Liver (tissue), 9 donors: ENCODE results near the gene CDH7. TPM values are rescaled to one million over a fixed set of nuclear protein-coding genes. Genes with fewer than 3 reads are reported as not detected.
A peak's percentile ranks its signal among the peaks of the same experiment; 100 is the strongest.

ENCODE experiments used
- DNase-seq: peaks from one replicate; pipeline ENCODE4 v3.0.0-alpha.2; 2017; ENCODE audit warnings: low spot score
- H3K27ac ChIP-seq, 2 donors: one replicate each; pipeline ENCODE4 v1.7.0; 2013; ENCODE audit warnings: inconsistent platforms in 2 of 2, low read length in 2 of 2, control low read depth in 1 of 2, low read depth in 1 of 2, mild to moderate bottlenecking in 1 of 2
- H3K27me3 ChIP-seq, 4 donors: one replicate each; pipeline versions ENCODE4 v1.6.1 to v1.7.0; 2013; ENCODE audit warnings: low read length in 3 of 4, inconsistent platforms in 1 of 4, mild to moderate bottlenecking in 1 of 4, moderate library complexity in 1 of 4; ENCODE audit not compliant: control insufficient read depth in 4 of 4, insufficient read depth in 4 of 4
- H3K36me3 ChIP-seq, 4 donors: one replicate each; pipeline versions ENCODE4 v1.6.1 to v1.7.0; 2013; ENCODE audit warnings: low read length in 3 of 4, mild to moderate bottlenecking in 3 of 4, low read depth in 1 of 4, moderate library complexity in 1 of 4; ENCODE audit not compliant: control insufficient read depth in 4 of 4, insufficient read depth in 3 of 4
- H3K4me1 ChIP-seq, 4 donors: one replicate each; pipeline versions ENCODE4 v1.6.1 to v1.7.0; 2013; ENCODE audit warnings: low read length in 3 of 4, mild to moderate bottlenecking in 3 of 4, moderate library complexity in 1 of 4; ENCODE audit not compliant: control insufficient read depth in 4 of 4, insufficient read depth in 4 of 4
- H3K4me3 ChIP-seq, 3 donors: one replicate each; pipeline versions ENCODE4 v1.6.1 to v1.7.0; 2013; ENCODE audit warnings: low read length in 3 of 3, control low read depth in 1 of 3, low read depth in 1 of 3, mild to moderate bottlenecking in 1 of 3
- H3K9ac ChIP-seq, 2 donors: one replicate each; pipeline ENCODE4 v1.7.0; 2013; ENCODE audit warnings: low read length in 2 of 2, mild to moderate bottlenecking in 2 of 2, moderate library complexity in 2 of 2, control low read depth in 1 of 2, low read depth in 1 of 2
- H3K9me3 ChIP-seq, 4 donors: one replicate each; pipeline versions ENCODE4 v1.6.1 to v1.7.0; 2013; ENCODE audit warnings: low read length in 3 of 4; ENCODE audit not compliant: control insufficient read depth in 4 of 4
- ATF3 ChIP-seq: IDR thresholded peaks from 2 replicates; pipeline ENCODE4 v1.6.1; 2016; ENCODE audit warnings: antibody characterized with exemption
- CTCF ChIP-seq: fragments of 150-350 bp; IDR thresholded peaks from 2 replicates; pipeline ENCODE4 v1.5.1; 2017; ENCODE audit warnings: improper control_type of control experiment, low read depth, low read length; ENCODE audit not compliant: missing input control
- EGR1 ChIP-seq, 2 donors: IDR thresholded peaks; 2 replicates each; pipeline ENCODE4 v1.6.1; 2016 to 2018; ENCODE audit warnings: antibody characterized with exemption in 2 of 2, low read depth in 2 of 2
- FOXA1 ChIP-seq: IDR thresholded peaks from 2 replicates; pipeline ENCODE4 v1.6.1; 2016; ENCODE audit warnings: antibody characterized with exemption
- FOXA2 ChIP-seq: IDR thresholded peaks from 2 replicates; pipeline ENCODE4 v1.6.1; 2016; ENCODE audit warnings: antibody characterized with exemption
- GABPA ChIP-seq, 2 donors: IDR thresholded peaks in 1 of 2; conservative IDR thresholded peaks in 1 of 2; 2 replicates each; pipeline ENCODE4 v1.6.1; 2016; ENCODE audit warnings: antibody characterized with exemption in 2 of 2, mild to moderate bottlenecking in 1 of 2, moderate library complexity in 1 of 2
- HNF4A ChIP-seq, 2 donors: conservative IDR thresholded peaks; 2 replicates each; pipeline ENCODE4 v1.6.1; 2016; ENCODE audit warnings: antibody characterized with exemption in 2 of 2, mild to moderate bottlenecking in 2 of 2
- HNF4G ChIP-seq: IDR thresholded peaks from 2 replicates; pipeline ENCODE4 v1.6.1; 2016; ENCODE audit warnings: antibody characterized with exemption
- JUND ChIP-seq, 2 donors: IDR thresholded peaks; 2 replicates each; pipeline ENCODE4 v1.6.1; 2016; ENCODE audit warnings: antibody characterized with exemption in 2 of 2
- MAX ChIP-seq: IDR thresholded peaks from 2 replicates; pipeline ENCODE4 v1.6.1; 2016; ENCODE audit warnings: antibody characterized with exemption
- NR2F2 ChIP-seq: IDR thresholded peaks from 2 replicates; pipeline ENCODE4 v1.6.1; 2016; ENCODE audit warnings: antibody characterized with exemption
- RAD21 ChIP-seq, 2 donors: IDR thresholded peaks; 2 replicates each; pipeline ENCODE4 v1.6.1; 2016; ENCODE audit warnings: antibody characterized with exemption in 2 of 2, mild to moderate bottlenecking in 2 of 2
- REST ChIP-seq: IDR thresholded peaks from 2 replicates; pipeline ENCODE4 v1.6.1; 2016; ENCODE audit warnings: antibody characterized with exemption, mild to moderate bottlenecking
- RXRA ChIP-seq, 2 donors: IDR thresholded peaks; 2 replicates each; pipeline ENCODE4 v1.6.1; 2017 to 2018; ENCODE audit warnings: antibody characterized with exemption in 2 of 2, mild to moderate bottlenecking in 1 of 2
- SP1 ChIP-seq: IDR thresholded peaks from 2 replicates; pipeline ENCODE4 v1.6.1; 2018; ENCODE audit warnings: antibody characterized with exemption, mild to moderate bottlenecking
- TAF1 ChIP-seq: conservative IDR thresholded peaks from 2 replicates; pipeline ENCODE4 v1.6.1; 2016; ENCODE audit warnings: antibody characterized with exemption, mild to moderate bottlenecking
- YY1 ChIP-seq: IDR thresholded peaks from 2 replicates; pipeline ENCODE4 v1.6.1; 2016; ENCODE audit warnings: antibody characterized with exemption, mild to moderate bottlenecking
- ZBTB33 ChIP-seq: IDR thresholded peaks from 2 replicates; pipeline ENCODE4 v1.6.1; 2016; ENCODE audit warnings: antibody characterized with exemption
- WGBS: extraction: QIAGEN DNeasy Blood & Tissue Kit; methylation state at CpG from one replicate; pipeline ENCODE4 v1.1.7; 2013; 5-methylcytosine and 5-hydroxymethylcytosine counted together
- polyA plus RNA-seq, 2 donors: library from polyadenylated mRNA; stranded (reverse) in 1 of 2; unstranded in 1 of 2; fragments of 200-250 nt in 1 of 2; fragments of >200 nt in 1 of 2; fragmentation: Nextera tagmentation in 1 of 2; extraction: Ambion mirVana in 1 of 2; gene quantifications; one replicate each; pipeline versions ENCODE4 v1.2.1 to v1.2.3, GENCODE V29; 2013 to 2015
- total RNA-seq, 2 donors: library from RNA; depleted of rRNA; stranded (reverse); fragments of >200 nt; gene quantifications; one replicate each; pipeline ENCODE4 v1.2.3, GENCODE V29; 2014
- donor health status: healthy.
- donor health status: healthy.
- donor health status: healthy.
- donor health status: healthy.
- donor health status: healthy.

The CDH7 gene, protein sequence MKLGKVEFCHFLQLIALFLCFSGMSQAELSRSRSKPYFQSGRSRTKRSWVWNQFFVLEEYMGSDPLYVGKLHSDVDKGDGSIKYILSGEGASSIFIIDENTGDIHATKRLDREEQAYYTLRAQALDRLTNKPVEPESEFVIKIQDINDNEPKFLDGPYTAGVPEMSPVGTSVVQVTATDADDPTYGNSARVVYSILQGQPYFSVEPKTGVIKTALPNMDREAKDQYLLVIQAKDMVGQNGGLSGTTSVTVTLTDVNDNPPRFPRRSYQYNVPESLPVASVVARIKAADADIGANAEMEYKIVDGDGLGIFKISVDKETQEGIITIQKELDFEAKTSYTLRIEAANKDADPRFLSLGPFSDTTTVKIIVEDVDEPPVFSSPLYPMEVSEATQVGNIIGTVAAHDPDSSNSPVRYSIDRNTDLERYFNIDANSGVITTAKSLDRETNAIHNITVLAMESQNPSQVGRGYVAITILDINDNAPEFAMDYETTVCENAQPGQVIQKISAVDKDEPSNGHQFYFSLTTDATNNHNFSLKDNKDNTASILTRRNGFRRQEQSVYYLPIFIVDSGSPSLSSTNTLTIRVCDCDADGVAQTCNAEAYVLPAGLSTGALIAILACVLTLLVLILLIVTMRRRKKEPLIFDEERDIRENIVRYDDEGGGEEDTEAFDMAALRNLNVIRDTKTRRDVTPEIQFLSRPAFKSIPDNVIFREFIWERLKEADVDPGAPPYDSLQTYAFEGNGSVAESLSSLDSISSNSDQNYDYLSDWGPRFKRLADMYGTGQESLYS
- total RNA-seq = under 1 TPM in 1 of 2 donors, not detected in 1; under 0.01 TPM
- polyA plus RNA-seq = not detected

DNA sequence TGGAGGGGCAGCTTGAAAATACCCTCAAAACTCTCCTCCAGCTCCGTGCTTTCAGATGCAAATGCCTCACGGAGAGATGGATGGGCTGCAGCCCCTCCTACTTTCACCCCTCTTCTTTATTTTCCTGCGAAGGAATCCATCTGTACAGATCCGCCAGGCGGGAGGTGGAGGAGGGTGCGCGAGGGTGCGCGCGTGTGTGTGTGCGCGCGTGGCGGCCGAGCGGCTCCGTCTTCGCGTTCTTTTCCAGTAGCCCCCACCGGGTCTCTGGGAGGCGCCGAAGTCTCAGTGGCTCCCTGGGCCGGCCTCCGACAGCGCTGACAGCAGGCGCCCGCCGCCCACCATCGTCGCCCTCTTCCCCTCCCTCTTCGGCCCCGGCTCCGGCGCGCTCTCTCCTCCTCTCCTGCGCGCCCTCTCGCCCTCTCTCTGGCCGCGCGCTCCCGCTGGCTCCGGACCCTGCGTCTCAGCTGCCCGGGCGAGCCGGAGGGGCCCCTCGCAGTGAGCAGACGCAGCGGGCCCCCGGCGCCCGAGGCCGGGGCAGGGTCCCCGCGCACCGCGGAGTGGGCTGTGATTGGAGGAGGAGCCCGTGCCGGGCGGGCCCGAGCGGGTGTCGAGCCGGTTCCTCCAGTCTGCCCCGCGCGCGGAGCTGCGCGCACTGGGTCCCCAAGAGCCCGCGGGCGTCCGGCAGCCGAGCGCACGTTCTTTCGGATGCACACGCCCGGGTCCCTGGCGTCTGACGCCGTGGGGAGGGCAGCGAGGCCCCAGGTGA, at the start of gene CDH7:
TSS of gene CDH7 (plus strand) at position 624 of the 766 bp plus-strand sequence. CDS start 11,831 bp downstream, outside the sequence.
- Histone ChIP-seq H3K36me3 (no peaks in the 10 kb centered on the region), H3K4me3 (peak within 1 kb of the TSS in 1 of 3 donors; percentile 27), H3K27me3 (peaks cover 0 to 8% (median 2%) of the 10 kb centered on the region in 4 donors), H3K27ac (no peak within 1 kb of the TSS), H3K9me3 (no peaks in the 10 kb centered on the region), H3K4me1 (peaks cover 6 to 12% (median 10%) of the 10 kb centered on the region in 4 donors), H3K9ac (no peak within 1 kb of the TSS)
- 3% methylated on average over 85 of the region's 85 CpGs for WGBS
- no peak for TF ChIP-seq FOXA2
- no peak for TF ChIP-seq EGR1 (IDR thresholded peaks at IDR 0.05; ENCODE audit: low read depth in 2 of 2)
- no peak for TF ChIP-seq JUND (IDR thresholded peaks at IDR 0.05)
- TF ChIP-seq FOXA1 = no peak
- no peak for TF ChIP-seq GABPA (IDR thresholded peaks at IDR 0.05 in 1 of 2, conservative IDR thresholded peaks at IDR 0.05 in 1 of 2)
- TF ChIP-seq HNF4A (conservative IDR thresholded peaks at IDR 0.05) = no peak
- TF ChIP-seq RAD21 (IDR thresholded peaks at IDR 0.05) = no peak
- no peak for TF ChIP-seq RXRA (IDR thresholded peaks at IDR 0.05)
- no peak for TF ChIP-seq YY1
- TF ChIP-seq ATF3 = no peak
- no peak for TF ChIP-seq ZBTB33
- TF ChIP-seq CTCF = no peak
- no peak for TF ChIP-seq SP1
- no peak for TF ChIP-seq HNF4G
- TF ChIP-seq REST = no peak
- no peak for TF ChIP-seq TAF1
- no peak for TF ChIP-seq MAX
- TF ChIP-seq NR2F2 = no peak
- no peak for DNase-seq
